ENCODE measurements around the gene TNFRSF8. TPM values are rescaled to one million over a fixed set of nuclear protein-coding genes. Genes with fewer than 3 reads are reported as not detected.

TNFRSF8 gene
- total and polyA plus RNA-seq, 9 of the 15 experiments (the other 6 are each of a cell fraction or from before 2014, with no cell fraction given): 3.5 to 38.4 (median 17.1) TPM

GRCh38 chr1:12161662-12162458 is 98.8 kb downstream of the TNFRSF8 start (continued):
- TF ChIP-seq, protein P1, sequence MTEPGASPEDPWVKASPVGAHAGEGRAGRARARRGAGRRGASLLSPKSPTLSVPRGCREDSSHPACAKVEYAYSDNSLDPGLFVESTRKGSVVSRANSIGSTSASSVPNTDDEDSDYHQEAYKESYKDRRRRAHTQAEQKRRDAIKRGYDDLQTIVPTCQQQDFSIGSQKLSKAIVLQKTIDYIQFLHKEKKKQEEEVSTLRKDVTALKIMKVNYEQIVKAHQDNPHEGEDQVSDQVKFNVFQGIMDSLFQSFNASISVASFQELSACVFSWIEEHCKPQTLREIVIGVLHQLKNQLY (CRISPR knock-in tag; conservative IDR thresholded peaks at IDR 0.05): 0 out of 4 replicates have a peak, but pooled peaks of 1 of the 2 experiments have one; percentile 23
- TF ChIP-seq EWSR1 (IDR thresholded peaks at IDR 0.05; ENCODE audit: borderline replicate concordance, low read depth, partially characterized antibody) (no peak), EP300 (IDR thresholded peaks at IDR 0.05; ENCODE audit: low read length) (peak; percentile 93), BRD9 (IDR thresholded peaks at IDR 0.05; ENCODE audit: low read depth, partially characterized antibody) (peak; percentile 73), MBD2 (IDR thresholded peaks at IDR 0.05; ENCODE audit: borderline replicate concordance, low read depth) (peak; percentile 81; the same call in 1 of the 2 replicates), ZNF253 (CRISPR knock-in tag; conservative IDR thresholded peaks at IDR 0.05) (no peak), IRF2 (CRISPR knock-in tag; IDR thresholded peaks at IDR 0.05) (no peak), TCF7 (IDR thresholded peaks at IDR 0.05; ENCODE audit: borderline replicate concordance) (peak; percentile 68; the same call in 1 of the 2 replicates), CEBPZ (IDR thresholded peaks at IDR 0.05; ENCODE audit: borderline replicate concordance, low read depth, low read length) (no peak), NFIC (IDR thresholded peaks at IDR 0.05) (peak; percentile 99), JUNB (CRISPR knock-in tag; conservative IDR thresholded peaks at IDR 0.05) (peak; percentile 95), ZBTB34 (CRISPR knock-in tag; IDR thresholded peaks at IDR 0.05) (no peak), THAP12 (CRISPR knock-in tag; IDR thresholded peaks at IDR 0.05) (no peak)
- TF ChIP-seq, protein P2, sequence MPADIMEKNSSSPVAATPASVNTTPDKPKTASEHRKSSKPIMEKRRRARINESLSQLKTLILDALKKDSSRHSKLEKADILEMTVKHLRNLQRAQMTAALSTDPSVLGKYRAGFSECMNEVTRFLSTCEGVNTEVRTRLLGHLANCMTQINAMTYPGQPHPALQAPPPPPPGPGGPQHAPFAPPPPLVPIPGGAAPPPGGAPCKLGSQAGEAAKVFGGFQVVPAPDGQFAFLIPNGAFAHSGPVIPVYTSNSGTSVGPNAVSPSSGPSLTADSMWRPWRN (IDR thresholded peaks at IDR 0.05; ENCODE audit: low read depth): peak; percentile 63; the same call in 1 of the 2 replicates
